Rectal smooth muscle tissue (tissue), 1 donor: ENCODE measurements around the gene TMEFF1.

Experiments used
- H3K27ac ChIP-seq: one replicate; pipeline ENCODE4 v1.7.0; 2013; ENCODE audit warnings: low read depth, low read length, inconsistent platforms
- H3K27me3 ChIP-seq: one replicate; pipeline ENCODE4 v1.7.0; 2013; ENCODE audit warnings: low read length; ENCODE audit not compliant: control insufficient read depth, insufficient read depth
- H3K36me3 ChIP-seq: one replicate; pipeline ENCODE4 v1.7.0; 2013; ENCODE audit warnings: low read length; ENCODE audit not compliant: control insufficient read depth, insufficient read depth
- H3K4me1 ChIP-seq: one replicate; pipeline ENCODE4 v1.7.0; 2013; ENCODE audit warnings: low read length; ENCODE audit not compliant: control insufficient read depth, insufficient read depth
- H3K4me3 ChIP-seq: one replicate; pipeline ENCODE4 v1.7.0; 2013; ENCODE audit warnings: low read length
- H3K9ac ChIP-seq: one replicate; pipeline ENCODE4 v1.7.0; 2013; ENCODE audit warnings: low read length

Gene TMEFF1

DNA sequence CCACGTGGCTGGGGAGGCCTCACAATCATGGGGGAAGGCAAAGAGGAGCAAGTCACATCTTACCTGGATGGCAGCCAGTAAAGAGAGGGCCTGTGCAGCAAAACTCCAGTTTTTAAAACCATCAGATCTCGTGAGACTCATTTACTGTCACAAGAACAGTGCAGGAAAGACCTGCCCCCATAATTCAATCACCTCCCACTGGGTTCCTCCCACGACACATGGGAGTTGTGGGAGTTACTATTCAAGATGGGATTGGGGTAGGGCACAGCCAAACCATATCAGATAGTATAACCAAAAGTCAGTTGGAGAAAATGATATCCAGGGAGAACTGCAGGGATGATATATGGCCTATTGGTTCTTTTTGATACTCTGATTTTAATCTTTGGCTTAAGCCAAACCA, 94.9 kb downstream of the TMEFF1 start:
- no peak overlapping the region for H3K27ac ChIP-seq
- no peak overlapping the region for H3K9ac ChIP-seq
- H3K36me3 ChIP-seq, result no peaks in the 10 kb centered on the region
- no peak overlapping the region for H3K4me3 ChIP-seq
- no peaks in the 10 kb centered on the region for H3K27me3 ChIP-seq
- H3K4me1 ChIP-seq, result no peaks in the 10 kb centered on the region

DNA sequence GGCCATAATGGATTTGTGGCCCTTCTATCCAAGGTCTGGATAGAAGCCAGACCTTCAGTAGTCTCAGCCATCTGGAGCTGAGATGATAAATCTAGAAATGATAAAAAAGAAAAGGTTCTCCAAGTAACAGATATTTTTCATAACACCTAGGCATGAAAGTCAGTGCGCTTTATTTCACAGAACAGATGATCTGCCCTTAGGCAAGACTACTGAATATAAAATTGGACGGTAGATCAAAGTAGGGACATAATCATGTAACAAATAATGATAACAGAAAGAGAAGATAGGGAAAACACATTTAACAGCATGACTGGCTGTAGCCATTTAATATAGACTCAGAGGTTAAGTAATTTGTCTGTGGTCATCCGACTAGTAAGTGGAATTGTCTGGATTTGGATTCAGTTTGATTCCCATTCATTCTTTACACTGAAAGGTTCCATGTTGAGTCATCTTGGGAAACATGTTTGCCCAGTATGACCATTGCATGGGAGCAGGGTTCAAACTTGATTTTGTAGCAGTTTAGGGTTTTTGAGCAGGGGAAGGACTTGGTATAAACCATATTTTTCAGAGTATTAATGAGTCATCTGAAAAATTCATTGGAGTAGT, 100.8 kb downstream of the TMEFF1 start:
- Histone ChIP-seq H3K4me1 (no peaks in the 10 kb centered on the region), H3K27me3 (no peaks in the 10 kb centered on the region), H3K4me3 (no peak overlapping the region), H3K36me3 (no peaks in the 10 kb centered on the region), H3K27ac (no peak overlapping the region), H3K9ac (no peak overlapping the region)

DNA sequence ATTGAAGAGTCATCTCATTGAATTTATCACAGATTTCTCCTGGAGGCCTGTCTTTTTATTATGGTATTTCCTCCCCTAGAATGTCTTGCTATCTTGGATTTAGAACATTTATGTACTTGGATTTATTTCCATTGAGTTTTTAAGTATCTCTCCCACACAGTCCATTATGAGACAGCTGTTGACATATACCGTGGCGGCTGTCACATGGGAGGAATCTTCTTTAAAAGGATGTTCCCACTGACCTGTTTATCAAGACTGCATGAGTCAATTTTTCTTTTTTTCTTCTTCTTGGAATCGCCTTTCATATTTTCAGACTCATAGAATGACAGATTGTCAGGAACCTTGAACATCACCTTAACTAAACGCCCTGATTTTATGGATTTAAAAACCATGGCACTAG, 102.1 kb downstream of the TMEFF1 start:
- no peak overlapping the region for H3K4me3 ChIP-seq
- H3K27me3 ChIP-seq, result no peaks in the 10 kb centered on the region
- H3K27ac ChIP-seq, result no peak overlapping the region
- H3K36me3 ChIP-seq, result no peaks in the 10 kb centered on the region
- no peaks in the 10 kb centered on the region for H3K4me1 ChIP-seq
- no peak overlapping the region for H3K9ac ChIP-seq

DNA sequence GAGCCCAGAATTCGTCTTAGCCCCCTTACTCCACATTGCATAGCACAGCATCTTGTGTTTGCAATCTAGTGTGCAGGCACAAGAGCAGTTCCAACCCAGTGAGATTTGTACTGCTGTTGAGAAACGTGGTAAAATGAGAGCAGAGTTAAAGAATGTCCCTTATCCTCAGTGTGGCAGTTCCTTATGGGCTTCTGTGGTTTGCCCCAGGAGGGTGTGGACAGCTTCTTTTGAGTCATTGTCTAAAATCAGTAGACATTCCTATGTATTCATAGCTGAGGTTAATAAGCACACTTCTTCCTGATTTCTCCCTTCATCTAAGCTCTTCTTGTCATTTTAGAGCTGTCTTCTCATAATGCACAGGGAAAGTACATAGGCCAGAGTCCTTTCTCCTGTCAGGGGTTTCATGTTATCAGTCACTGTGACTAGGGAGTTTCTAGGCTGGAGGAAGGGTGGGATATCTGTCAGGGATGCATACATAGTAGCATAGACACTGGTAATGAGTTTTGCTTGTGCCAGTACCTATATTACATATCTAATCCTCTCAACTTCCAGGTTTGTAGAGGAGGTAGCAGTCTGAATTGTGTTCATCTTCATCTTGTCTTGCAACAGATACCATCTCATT, 102.9 kb downstream of the TMEFF1 start:
- Histone ChIP-seq H3K27ac (no peak overlapping the region), H3K4me3 (no peak overlapping the region), H3K4me1 (no peaks in the 10 kb centered on the region), H3K36me3 (no peaks in the 10 kb centered on the region), H3K27me3 (no peaks in the 10 kb centered on the region), H3K9ac (no peak overlapping the region)

DNA sequence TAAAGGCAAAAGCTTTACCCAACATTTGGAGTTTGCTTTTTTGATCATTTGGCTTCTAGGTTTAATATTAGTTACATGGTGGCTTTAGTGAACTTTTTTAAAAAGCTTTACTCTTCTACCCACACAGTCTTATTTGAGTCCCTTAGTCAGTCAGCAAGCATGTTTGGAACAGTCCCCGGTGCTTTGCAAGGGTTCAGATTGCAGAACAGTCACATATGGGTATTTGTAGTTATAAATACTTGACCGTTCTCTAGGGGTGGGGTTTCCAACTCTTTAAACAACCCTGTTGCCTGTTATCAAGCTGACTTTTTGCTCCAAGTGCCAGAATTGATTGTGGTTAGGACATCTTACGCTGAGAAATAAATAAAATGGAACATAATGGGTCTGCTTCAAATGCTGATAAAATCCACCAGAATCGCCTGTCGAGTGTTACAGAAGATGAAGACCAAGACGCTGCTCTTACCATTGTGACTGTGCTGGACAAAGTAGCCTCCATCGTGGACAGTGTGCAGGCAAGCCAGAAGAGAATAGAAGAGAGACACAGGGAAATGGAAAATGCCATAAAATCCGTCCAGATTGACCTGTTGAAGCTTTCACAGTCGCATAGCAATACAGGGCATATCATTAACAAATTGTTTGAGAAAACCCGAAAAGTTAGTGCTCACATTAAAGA, 105.0 kb downstream of the TMEFF1 start, which contains the start of gene CAVIN4:
Gene CAVIN4 (plus strand): TSS at position 304 of the 673 bp plus-strand sequence. CDS start 65 bp downstream, at position 369.
- H3K9ac ChIP-seq, result no peak within 1 kb of the TSS
- H3K4me3 ChIP-seq, result no peak within 1 kb of the TSS
- H3K27me3 ChIP-seq, result no peaks in the 10 kb centered on the region
- H3K36me3 ChIP-seq, result no peaks in the 10 kb centered on the region
- H3K27ac ChIP-seq, result no peak within 1 kb of the TSS
- no peaks in the 10 kb centered on the region for H3K4me1 ChIP-seq

DNA sequence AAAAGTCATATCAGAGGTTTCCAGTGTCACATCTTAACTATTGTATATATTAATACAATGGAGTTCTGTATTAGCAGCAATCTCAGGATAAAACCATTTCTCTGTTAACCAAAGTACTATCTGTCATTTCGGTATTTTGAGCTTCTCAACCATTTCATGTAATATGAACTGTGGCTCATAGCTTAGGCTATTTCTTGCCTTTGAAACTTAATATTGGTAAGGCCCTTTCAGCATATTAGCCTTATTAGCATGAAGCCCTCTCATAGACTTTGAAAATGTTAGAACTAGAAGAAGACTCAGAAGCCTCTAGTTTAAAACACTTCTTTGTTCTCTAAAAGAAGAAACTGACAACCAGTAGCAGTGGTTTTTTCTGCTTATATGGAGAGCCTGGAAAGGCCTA, 105.7 kb downstream of the TMEFF1 start:
- no peaks in the 10 kb centered on the region for H3K4me1 ChIP-seq
- H3K4me3 ChIP-seq, result no peak overlapping the region

DNA sequence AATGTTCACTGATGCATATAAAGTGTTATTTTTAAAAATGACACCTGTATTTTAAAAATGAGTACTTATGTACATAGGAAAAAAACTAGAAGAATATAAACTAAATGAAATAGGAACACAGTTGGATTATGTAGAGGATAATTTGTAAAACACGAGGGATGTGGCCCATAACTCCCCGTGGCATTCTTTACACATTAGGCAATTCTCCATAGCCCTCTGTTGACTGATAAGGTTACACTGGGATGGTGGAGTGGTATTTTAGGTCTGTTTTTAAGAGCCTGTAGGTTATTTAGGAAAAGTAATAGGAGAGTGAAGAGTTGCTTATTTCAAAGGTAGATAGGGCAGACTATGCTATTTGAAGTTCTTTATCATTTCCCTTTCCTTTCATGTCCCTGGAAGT, 106.7 kb downstream of the TMEFF1 start:
- Histone ChIP-seq H3K27ac (no peak overlapping the region), H3K9ac (no peak overlapping the region), H3K4me3 (no peak overlapping the region), H3K36me3 (no peaks in the 10 kb centered on the region), H3K4me1 (no peaks in the 10 kb centered on the region), H3K27me3 (no peaks in the 10 kb centered on the region)

More for the DNA sequence above, 105.7 kb downstream of the TMEFF1 start:
- Histone ChIP-seq H3K36me3 (no peaks in the 10 kb centered on the region), H3K9ac (no peak overlapping the region), H3K27me3 (no peaks in the 10 kb centered on the region), H3K27ac (no peak overlapping the region)

DNA sequence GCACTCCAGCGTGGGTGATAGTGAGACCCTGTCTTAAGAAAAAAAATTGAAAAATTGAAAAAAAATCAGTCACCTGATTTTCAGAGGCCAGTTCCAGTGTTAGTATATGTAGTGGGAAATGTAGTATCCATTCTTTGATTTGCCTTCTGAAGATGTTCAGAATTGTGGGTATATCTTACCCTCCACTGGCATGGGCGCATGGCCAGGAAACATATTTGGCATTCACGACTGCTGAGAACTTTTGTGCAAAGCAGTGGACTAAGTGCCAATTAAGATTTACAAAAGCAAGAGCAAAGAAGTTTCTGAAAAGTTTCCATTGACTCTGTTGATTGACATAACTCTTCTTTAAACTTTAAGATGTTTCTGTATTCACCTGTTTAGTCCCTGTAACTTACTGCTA, 107.3 kb downstream of the TMEFF1 start:
- H3K4me3 ChIP-seq, result no peak overlapping the region
- no peak overlapping the region for H3K27ac ChIP-seq

DNA sequence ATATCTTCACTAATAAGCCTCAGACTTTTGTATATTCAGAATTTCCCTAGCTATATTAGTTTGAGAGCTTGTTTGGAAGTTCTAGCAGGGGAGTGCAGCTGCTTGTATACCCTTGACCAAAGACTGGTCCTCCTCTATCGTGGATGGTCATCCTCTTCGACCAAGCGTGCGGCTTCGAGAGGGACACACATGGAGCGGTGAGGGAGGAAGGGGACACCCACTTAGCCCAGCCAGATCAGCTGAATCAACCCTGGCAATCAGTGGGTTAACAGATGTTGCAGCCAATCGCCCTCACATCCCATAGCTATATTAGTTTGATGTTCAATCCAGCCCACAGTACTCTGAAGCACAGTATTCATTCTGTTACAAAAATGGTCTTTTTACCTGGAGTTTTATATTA, 108.1 kb downstream of the TMEFF1 start:
- no peak overlapping the region for H3K27ac ChIP-seq
- H3K9ac ChIP-seq, result no peak overlapping the region

More for the DNA sequence above, 107.3 kb downstream of the TMEFF1 start:
- no peaks in the 10 kb centered on the region for H3K36me3 ChIP-seq
- no peaks in the 10 kb centered on the region for H3K27me3 ChIP-seq
- H3K4me1 ChIP-seq, result no peaks in the 10 kb centered on the region
- no peak overlapping the region for H3K9ac ChIP-seq

DNA sequence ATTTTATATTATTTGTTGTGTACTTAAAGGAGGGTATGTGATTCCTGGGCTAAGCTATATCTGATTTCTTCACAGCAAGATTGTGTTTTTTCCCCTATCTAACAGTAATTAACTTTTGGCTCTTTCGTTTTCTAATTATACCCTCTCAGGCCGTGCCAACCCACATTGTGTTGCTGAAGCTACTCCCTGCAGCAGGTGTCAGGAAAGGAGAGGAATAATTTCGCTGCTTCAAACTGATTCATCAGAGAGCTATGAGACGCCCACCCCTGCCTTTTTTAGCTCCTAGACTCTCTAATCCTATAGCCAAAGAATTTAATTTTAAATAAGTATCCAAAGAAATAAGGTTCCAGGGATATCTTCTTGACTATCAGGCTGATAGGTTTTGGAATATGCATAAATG, 108.7 kb downstream of the TMEFF1 start:
- no peaks in the 10 kb centered on the region for H3K4me1 ChIP-seq
- H3K27me3 ChIP-seq, result no peaks in the 10 kb centered on the region
- H3K9ac ChIP-seq, result no peak overlapping the region
- H3K36me3 ChIP-seq, result no peaks in the 10 kb centered on the region
- no peak overlapping the region for H3K27ac ChIP-seq
- no peak overlapping the region for H3K4me3 ChIP-seq

More for the DNA sequence above, 108.1 kb downstream of the TMEFF1 start:
- Histone ChIP-seq H3K4me3 (no peak overlapping the region), H3K27me3 (no peaks in the 10 kb centered on the region), H3K4me1 (no peaks in the 10 kb centered on the region), H3K36me3 (no peaks in the 10 kb centered on the region)

DNA sequence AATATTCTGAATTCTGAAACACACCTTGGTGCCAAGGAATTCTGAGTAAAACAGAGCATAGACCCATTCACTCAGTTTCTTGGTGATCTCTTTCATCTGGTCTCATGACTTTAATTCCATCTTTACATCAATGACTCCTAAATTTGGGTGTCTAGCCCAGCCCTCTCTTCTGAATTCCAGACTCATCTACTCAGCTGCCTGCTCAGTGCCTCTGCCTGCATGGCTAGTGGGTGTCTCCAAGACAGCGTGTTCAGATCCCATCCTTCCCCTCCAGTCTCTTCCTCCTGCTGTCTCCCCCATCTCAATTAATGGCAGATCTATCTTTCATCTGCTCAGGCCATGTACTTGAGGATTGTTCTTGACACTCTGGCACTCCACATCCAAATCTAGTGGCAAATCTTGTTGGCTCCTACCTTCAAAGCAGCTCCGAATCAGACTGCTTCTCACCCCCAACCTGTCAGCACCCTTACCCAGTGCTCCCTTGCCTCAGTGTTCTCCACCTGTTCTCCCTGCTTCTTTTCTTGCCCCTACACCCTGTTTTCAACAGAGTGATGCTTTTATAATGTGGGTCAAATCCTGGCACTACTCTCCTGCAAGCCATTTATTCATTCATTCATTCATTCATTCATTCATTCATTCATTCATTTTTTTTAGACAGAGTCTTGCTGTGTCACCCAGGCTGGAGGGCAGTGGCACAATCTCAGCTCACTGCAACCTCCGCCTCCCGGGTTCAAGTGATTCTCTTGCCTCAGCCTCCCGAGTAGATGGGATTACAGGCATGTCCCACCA, 110.3 kb downstream of the TMEFF1 start:
- H3K9ac ChIP-seq, result no peak overlapping the region
- H3K4me3 ChIP-seq, result no peak overlapping the region
- no peak overlapping the region for H3K27ac ChIP-seq
- no peaks in the 10 kb centered on the region for H3K27me3 ChIP-seq
- H3K4me1 ChIP-seq, result no peaks in the 10 kb centered on the region
- no peaks in the 10 kb centered on the region for H3K36me3 ChIP-seq

DNA sequence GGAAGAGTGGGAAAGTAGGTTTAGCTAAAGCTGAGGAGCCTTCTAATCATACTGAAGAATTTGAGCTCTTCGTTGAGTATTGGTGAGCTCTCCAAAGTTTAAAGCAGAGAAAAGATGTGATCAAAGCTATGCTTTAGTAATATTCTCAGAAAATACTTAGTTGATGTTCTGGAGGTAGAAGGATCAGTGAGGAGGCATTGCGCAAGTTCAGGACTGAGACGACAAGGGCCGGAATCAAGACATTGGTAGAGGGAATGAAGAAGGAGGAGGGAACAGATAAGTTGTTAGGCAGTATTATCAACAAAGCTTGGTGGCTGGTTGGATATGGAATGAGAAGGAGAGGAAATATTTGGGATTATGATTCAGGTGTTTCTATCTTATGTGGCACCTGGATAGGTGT, 112.0 kb downstream of the TMEFF1 start:
- H3K36me3 ChIP-seq, result no peaks in the 10 kb centered on the region
- no peaks in the 10 kb centered on the region for H3K27me3 ChIP-seq
- no peaks in the 10 kb centered on the region for H3K4me1 ChIP-seq
- no peak overlapping the region for H3K27ac ChIP-seq
- no peak overlapping the region for H3K9ac ChIP-seq
- H3K4me3 ChIP-seq, result no peak overlapping the region
